RCC 7860 (cell line): ENCODE data around the gene CD84.
"Not testable (repeated sequence)": the region's sequence is repeated elsewhere in the genome, so short reads cannot be mapped to it uniquely, and the experiment has no call there.

Experiments used
- DNase-seq: peaks from one replicate; pipeline ENCODE4 v3.0.0-alpha.2; 2015; ENCODE audit warnings: low spot score
- FAIRE-seq: peaks from 2 replicates; lab custom pipeline; 2012; peaks lifted over from hg19 to GRCh38; lab: Jason Lieb, UNC

Gene CD84, protein sequence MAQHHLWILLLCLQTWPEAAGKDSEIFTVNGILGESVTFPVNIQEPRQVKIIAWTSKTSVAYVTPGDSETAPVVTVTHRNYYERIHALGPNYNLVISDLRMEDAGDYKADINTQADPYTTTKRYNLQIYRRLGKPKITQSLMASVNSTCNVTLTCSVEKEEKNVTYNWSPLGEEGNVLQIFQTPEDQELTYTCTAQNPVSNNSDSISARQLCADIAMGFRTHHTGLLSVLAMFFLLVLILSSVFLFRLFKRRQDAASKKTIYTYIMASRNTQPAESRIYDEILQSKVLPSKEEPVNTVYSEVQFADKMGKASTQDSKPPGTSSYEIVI

DNA sequence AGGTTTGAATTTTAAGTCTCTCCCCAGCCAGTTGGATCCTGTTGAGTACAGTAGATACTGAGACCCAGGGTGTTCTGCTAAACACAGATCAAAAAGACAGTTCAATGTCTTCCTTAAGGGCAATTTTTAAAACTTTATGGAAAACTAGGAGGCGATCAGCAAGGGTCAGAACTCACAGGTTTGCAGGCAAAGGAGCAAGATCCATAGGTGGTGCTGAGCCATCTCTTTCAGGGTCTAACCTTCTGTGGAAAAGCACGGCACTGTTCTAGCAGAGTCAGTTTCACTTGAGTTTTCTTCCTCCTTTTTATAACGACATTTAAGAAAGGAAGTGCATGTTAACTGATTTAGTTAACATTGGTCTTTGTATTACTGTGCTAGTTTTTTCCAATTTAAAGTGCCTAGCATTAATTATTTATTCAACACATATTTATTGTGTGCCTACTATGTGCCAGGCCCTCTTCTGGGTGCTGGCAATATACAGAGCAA lies at the start of gene CD84:
CD84 (minus strand) TSS at position 281 of the 486 bp plus-strand sequence; CDS start at position 222, 59 bp downstream.
- FAIRE-seq, result no peak
- no peak for DNase-seq

GRCh38 chr1:160628799-160629263 lies 49.5 kb upstream of the CD84 start:
- DNase-seq (no peak), FAIRE-seq (no peak)

- FAIRE-seq, DNase-seq: not testable (repeated sequence)
Measured at GRCh38 chr1:160627677-160628289, 48.5 kb upstream of the CD84 start.

- DNase-seq (no peak), FAIRE-seq (no peak)
Measured at GRCh38 chr1:160626509-160627342, 47.4 kb upstream of the CD84 start.

DNA sequence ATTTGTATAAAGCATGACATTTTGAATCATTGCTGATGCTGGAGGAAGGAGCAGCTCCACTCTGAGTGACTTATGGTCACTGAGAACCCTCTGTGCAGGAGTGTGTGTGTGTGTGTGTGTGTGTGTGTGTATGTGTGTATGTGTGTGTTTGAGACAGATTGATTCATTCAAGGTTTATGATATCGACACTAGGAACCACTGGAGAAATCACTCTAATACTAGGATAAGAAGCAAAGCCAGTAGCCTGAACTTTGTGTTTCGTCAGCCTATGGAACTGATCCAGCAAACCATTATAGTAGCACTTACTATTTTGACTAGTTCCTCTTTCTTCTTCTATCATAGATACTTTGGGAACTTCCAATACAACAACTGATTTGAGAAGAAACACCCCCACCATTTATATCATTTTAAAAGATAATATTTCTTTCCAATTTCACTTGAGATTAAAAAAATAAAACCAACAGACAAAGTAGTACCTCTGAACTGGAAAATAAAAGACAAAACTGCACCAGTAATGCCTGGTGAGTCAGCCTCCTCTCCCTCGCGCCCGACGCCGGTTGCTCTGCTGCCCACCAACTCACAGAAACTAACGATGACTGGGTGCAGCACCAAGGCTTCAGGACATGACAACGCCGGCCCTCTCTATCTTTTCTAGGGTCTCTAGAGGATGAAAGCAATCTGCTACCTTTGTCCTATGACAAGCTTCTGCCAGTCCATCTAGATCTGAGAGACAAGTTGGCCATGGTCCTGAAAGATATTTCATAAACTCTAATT lies 46.6 kb upstream of the CD84 start:
- no peak for DNase-seq
- no peak for FAIRE-seq

GRCh38 chr1:160625321-160625720 lies 46.0 kb upstream of the CD84 start:
- FAIRE-seq (no peak), DNase-seq (no peak)

- no peak for DNase-seq
- no peak for FAIRE-seq
Measured at GRCh38 chr1:160624464-160624863, 45.2 kb upstream of the CD84 start.

GRCh38 chr1:160623862-160624261 lies 44.6 kb upstream of the CD84 start:
- DNase-seq (no peak), FAIRE-seq (no peak)

GRCh38 chr1:160623227-160623633 lies 43.9 kb upstream of the CD84 start:
- FAIRE-seq (no peak), DNase-seq (no peak)

GRCh38 chr1:160622501-160623226 lies 43.4 kb upstream of the CD84 start:
- DNase-seq (no peak), FAIRE-seq (no peak)

DNA sequence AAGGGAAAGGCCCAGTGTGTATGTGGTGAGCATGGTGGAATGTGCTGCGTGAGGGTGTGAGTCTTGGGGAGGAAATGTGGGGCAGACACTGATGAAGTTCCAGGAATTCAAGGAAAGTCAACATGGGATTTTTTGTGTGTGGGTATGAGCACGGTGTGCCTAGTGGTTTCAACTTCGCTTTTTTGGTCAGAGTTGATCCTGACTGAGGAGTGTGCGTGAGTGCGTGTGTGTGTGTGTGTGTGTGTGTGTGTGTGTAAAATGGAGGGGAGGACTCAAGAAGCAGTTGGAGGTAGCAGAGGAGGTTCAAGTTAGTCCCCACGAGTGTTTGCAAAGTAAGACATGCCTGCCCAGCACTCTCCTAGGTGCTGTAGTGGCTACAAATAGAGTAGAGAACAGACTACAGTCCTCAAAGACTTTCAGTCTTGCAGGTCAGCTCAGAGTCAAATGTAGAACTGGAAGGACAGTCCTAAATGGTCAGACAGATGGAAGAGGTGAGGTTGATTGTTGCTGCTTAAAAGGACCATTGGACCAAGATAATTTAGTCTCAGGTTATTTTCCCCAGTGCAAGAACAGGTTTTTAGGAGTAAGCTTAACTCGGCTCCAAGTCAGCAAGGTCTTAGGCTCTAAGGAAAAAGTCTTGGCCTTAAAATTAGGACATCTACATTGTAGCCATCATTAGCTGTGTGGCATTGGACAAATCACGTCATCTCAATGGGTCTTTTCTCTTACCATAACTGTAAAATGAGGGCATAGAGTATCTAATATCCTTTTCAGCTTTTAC lies 42.5 kb upstream of the CD84 start:
- no peak for FAIRE-seq
- no peak for DNase-seq

DNA sequence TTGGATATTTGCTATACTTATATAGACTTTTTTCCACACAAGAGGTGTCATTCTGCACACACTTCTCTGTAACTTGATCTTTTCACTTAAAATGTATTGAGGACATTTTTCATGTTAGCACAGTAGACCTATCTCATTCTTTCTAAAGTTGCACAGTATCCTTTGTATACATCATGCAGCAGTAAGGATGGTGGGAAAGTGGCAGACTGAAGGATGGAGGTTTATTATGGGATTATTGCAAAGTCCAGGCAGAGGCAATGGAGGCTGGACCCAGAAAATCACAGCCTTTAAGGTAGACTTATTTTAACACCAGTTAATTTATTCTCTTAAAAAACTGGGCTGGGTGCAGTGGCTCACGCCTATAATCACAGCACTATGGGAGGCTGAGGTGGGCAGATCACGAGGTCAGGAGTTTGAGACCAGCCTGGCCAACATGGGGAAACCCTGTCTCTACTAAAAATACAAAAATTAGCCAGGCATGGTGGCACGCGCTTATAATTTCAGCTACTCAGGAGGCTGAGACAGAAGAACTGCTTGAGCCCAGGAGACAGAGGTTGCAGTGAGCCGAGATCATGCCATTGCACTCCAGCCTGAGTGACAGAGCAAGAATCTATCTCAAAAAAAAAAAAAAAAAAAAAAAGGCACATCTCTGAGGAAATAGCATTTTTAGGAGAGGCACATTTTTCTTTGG lies 41.8 kb upstream of the CD84 start:
- FAIRE-seq (no peak), DNase-seq (no peak)

- FAIRE-seq, result no peak
Measured at GRCh38 chr1:160619742-160620277, 40.5 kb upstream of the CD84 start.

DNA sequence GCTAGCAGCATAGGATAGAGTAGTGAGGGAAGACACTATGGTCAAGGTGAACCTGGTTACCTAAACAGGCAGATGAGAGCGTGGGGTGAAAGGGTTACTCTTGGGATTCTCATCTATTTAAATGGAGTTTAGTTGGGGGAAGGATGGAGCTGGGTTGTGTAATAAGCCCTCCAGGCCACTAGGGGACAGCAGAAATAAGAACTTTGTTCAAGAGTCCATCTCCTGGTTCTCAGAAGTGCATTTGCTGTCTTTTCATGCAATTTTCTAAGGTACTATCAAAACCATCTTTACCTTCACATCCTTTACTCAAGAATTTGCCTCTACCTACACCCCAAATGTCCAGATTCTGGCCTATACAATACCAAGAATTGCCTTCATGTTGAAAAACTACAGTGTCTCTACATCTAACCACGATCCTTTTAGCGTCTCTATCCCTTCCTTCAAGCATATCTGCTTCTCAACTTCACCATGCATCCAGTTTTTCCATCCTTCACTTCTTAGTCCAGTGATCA lies 39.5 kb upstream of the CD84 start:
- DNase-seq (no peak), FAIRE-seq (no peak)

More at GRCh38 chr1:160619742-160620277, 40.5 kb upstream of the CD84 start:
- no peak for DNase-seq

GRCh38 chr1:160618327-160618726 lies 39.0 kb upstream of the CD84 start:
- FAIRE-seq (no peak), DNase-seq (no peak)

DNA sequence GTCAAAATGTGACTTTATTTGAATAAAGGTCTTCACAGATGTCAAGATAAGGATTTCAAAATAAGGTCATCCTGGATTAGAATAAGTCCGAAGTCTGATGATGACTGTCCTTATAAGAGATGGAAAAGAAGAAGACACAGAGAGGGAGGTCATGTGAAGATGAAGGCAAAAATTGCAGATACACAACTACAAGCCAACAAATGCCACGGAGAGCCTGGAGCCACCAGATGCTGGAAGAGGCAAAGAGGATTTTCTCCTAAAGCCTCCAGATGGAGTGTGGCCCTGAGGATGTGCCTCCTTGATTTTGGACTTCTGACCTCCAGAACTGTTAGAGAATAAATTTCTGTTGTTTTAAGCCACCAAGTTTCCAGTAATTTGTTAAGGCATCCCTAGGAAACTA lies 36.4 kb upstream of the CD84 start:
- DNase-seq (no peak), FAIRE-seq (no peak)

DNA sequence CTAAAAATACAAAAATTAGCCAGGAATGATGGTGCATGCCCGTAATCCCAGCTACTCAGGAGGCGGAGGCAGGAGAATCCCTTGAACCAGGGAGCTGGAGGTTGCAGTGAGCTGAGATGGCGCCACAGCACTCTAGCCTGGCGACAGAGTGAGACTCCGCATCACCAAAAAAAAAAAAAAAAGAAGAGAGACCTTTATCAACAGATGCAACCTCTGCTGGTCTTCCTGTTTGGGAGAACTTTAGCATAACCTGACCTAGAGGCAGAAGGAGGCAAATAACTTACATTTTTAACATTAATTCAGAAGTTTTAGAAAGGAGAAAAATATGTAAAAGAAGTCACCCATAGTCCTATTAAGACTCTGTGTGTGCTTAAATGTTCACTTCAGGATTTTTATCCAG lies 35.1 kb upstream of the CD84 start:
- FAIRE-seq (no peak), DNase-seq (no peak)

DNA sequence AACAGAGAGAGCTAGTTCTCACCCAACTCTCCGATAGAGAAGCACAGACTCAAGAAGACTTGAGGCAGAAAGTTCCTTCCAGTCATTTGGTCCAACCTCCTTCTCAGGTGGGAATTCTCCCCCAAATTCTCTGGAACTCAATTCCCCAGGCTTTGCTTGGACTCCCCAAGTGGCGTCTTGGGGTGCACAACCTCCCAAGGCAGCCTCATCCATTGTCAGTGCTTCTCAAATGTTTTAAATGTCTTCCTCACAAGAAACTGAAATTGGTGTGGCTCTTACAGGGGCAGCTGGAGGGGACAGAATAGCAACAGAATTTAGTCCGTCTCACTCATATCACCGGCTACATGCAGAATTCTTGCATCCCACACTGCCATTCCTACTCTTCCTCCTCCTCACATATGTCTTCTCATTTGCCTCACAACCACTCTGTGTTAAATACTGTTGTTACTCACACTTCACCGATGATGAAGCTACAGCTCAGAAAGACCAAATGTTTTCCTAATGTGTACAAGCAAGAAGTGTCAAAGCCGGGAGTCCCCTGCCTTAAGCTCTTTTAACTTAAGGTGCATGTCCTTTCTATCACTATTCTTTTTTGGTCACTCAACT lies 33.4 kb upstream of the CD84 start:
- no peak for DNase-seq
- no peak for FAIRE-seq
